ENCODE results near the gene P2RX6.
A peak's percentile ranks its signal among the peaks of the same experiment; 100 is the strongest.

The P2RX6 gene

GRCh38 chr22:21022955-21023614 lies 8.1 kb downstream of the P2RX6 start:
- Mint-ChIP-seq H3K4me3 (no peak overlapping the region), H3K27me3 (ENCODE audit: low read depth) (peaks cover 6% of the 10 kb centered on the region), H3K4me1 (peaks cover 7% of the 10 kb centered on the region), H3K9me3 (no peaks in the 10 kb centered on the region), H3K36me3 (ENCODE audit: low read depth) (no peaks in the 10 kb centered on the region), H3K27ac (no peak overlapping the region)
- no peak for TF ChIP-seq CTCF (IDR thresholded peaks at IDR 0.05; ENCODE audit: unreplicated experiment in 3 of 3)

GRCh38 chr22:21025266-21025665 lies 10.3 kb downstream of the P2RX6 start:
- H3K9me3 Mint-ChIP-seq = no peaks in the 10 kb centered on the region
- no peak overlapping the region for H3K4me3 Mint-ChIP-seq
- no peak for TF ChIP-seq CTCF (IDR thresholded peaks at IDR 0.05; ENCODE audit: unreplicated experiment in 3 of 3)
- peaks cover 17% of the 10 kb centered on the region for H3K4me1 Mint-ChIP-seq
- no peaks in the 10 kb centered on the region for H3K36me3 Mint-ChIP-seq (ENCODE audit: low read depth)
- no peak overlapping the region for H3K27ac Mint-ChIP-seq
- peaks cover 12% of the 10 kb centered on the region for H3K27me3 Mint-ChIP-seq (ENCODE audit: low read depth)

GRCh38 chr22:21025763-21026755 lies 11.1 kb downstream of the P2RX6 start:
- H3K36me3 Mint-ChIP-seq (ENCODE audit: low read depth) = no peaks in the 10 kb centered on the region
- peaks cover 17% of the 10 kb centered on the region for H3K27me3 Mint-ChIP-seq (ENCODE audit: low read depth)
- no peaks in the 10 kb centered on the region for H3K9me3 Mint-ChIP-seq
- H3K4me1 Mint-ChIP-seq = peaks cover 25% of the 10 kb centered on the region
- no peak for TF ChIP-seq CTCF (IDR thresholded peaks at IDR 0.05; ENCODE audit: unreplicated experiment in 3 of 3)
- H3K27ac Mint-ChIP-seq = no peak overlapping the region
- no peak overlapping the region for H3K4me3 Mint-ChIP-seq

- H3K4me1 Mint-ChIP-seq = peaks cover 27% of the 10 kb centered on the region
- TF ChIP-seq CTCF (IDR thresholded peaks at IDR 0.05; ENCODE audit: unreplicated experiment in 3 of 3) = no peak
- H3K27me3 Mint-ChIP-seq (ENCODE audit: low read depth) = peaks cover 19% of the 10 kb centered on the region
- H3K9me3 Mint-ChIP-seq = no peaks in the 10 kb centered on the region
- H3K36me3 Mint-ChIP-seq (ENCODE audit: low read depth) = no peaks in the 10 kb centered on the region
- H3K27ac Mint-ChIP-seq = peak overlapping the region in 2 of 3 experiments; percentile 12 to 42
- no peak overlapping the region for H3K4me3 Mint-ChIP-seq
Observed at GRCh38 chr22:21026783-21027692, 12.1 kb downstream of the P2RX6 start.

- Mint-ChIP-seq H3K27me3 (ENCODE audit: low read depth) (peaks cover 26% of the 10 kb centered on the region), H3K27ac (no peak overlapping the region), H3K4me3 (no peak overlapping the region), H3K4me1 (peaks cover 27% of the 10 kb centered on the region), H3K9me3 (no peaks in the 10 kb centered on the region), H3K36me3 (ENCODE audit: low read depth) (no peaks in the 10 kb centered on the region)
- TF ChIP-seq CTCF (IDR thresholded peaks at IDR 0.05; ENCODE audit: unreplicated experiment in 3 of 3) = no peak
Observed at GRCh38 chr22:21028277-21029251, 13.6 kb downstream of the P2RX6 start.
